Measurements from ENCODE around the gene KIAA0232.

KIAA0232 gene

DNA sequence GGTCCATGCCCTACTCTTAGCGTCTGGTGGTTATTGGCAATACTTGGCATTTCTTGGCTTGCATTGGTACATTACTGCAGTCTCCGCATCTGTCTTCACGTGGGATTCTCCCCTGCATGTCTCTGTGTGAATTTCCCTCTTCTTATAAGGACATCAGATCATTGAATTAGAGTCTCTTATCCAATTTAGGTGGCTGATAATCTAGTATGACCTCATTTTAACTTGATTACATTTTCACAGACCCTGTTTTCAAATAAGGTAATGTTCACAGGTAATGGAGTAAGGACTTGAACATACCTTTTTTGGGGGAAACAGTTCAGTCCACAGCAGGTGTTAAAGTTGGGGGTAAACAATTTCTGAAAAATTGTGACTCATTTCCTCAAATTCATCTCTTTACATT lies 16.6 kb downstream of the KIAA0232 start:
- Histone ChIP-seq H3K9me3 (ENCODE audit: insufficient read depth, low read length) (no peaks in the 10 kb centered on the region), H3K4me2 (ENCODE audit: low read length) (no peak overlapping the region), H3K9ac (ENCODE audit: low read length) (no peak overlapping the region), H3K79me2 (ENCODE audit: low read length) (peaks cover 91% of the 10 kb centered on the region), H3K36me3 (replicated peaks; ENCODE audit: low read depth, low read length) (peaks cover 10% of the 10 kb centered on the region), H2AFZ (ENCODE audit: low read depth, low read length) (no peak overlapping the region), H3K4me1 (ENCODE audit: low read length) (no peaks in the 10 kb centered on the region), H3K4me3 (ENCODE audit: low read length) (no peak overlapping the region), H3K27ac (ENCODE audit: low read length) (no peak overlapping the region), H3K27me3 (ENCODE audit: low read depth, low read length) (no peaks in the 10 kb centered on the region), H4K20me1 (ENCODE audit: insufficient read depth, low read length) (peaks cover 47% of the 10 kb centered on the region)
- no peak for TF ChIP-seq EZH2phosphoT487 (IDR thresholded peaks at IDR 0.05; ENCODE audit: low read depth)
- TF ChIP-seq, protein P1, sequence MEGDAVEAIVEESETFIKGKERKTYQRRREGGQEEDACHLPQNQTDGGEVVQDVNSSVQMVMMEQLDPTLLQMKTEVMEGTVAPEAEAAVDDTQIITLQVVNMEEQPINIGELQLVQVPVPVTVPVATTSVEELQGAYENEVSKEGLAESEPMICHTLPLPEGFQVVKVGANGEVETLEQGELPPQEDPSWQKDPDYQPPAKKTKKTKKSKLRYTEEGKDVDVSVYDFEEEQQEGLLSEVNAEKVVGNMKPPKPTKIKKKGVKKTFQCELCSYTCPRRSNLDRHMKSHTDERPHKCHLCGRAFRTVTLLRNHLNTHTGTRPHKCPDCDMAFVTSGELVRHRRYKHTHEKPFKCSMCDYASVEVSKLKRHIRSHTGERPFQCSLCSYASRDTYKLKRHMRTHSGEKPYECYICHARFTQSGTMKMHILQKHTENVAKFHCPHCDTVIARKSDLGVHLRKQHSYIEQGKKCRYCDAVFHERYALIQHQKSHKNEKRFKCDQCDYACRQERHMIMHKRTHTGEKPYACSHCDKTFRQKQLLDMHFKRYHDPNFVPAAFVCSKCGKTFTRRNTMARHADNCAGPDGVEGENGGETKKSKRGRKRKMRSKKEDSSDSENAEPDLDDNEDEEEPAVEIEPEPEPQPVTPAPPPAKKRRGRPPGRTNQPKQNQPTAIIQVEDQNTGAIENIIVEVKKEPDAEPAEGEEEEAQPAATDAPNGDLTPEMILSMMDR (IDR thresholded peaks at IDR 0.05; ENCODE audit: low read depth, low read length) = no peak

DNA sequence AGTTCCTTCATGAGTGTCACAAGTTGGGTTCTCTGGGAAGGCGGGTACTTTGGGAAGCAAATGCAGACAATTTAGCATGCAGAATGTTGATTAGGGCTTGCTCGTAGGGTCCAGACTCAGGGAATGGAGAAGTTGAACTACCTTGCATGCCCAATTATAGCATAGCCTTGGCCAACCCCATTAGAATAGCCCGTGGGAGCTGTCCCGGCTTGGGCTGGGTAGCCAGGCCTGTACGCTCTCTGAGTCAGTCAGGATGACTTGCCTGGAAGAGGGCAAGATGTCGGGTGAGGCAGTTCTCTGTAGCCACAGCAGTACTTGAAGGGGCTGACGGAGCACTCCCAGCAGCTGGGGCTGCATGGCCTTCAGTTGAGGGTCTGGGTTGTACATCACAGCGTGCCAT lies 19.5 kb downstream of the KIAA0232 start:
- Histone ChIP-seq H3K4me1 (ENCODE audit: low read length) (no peaks in the 10 kb centered on the region), H4K20me1 (ENCODE audit: insufficient read depth, low read length) (peaks cover 28% of the 10 kb centered on the region), H3K9me3 (ENCODE audit: insufficient read depth, low read length) (no peaks in the 10 kb centered on the region), H3K4me2 (ENCODE audit: low read length) (no peak overlapping the region), H3K79me2 (ENCODE audit: low read length) (peaks cover 71% of the 10 kb centered on the region), H3K27me3 (ENCODE audit: low read depth, low read length) (no peaks in the 10 kb centered on the region), H3K9ac (ENCODE audit: low read length) (no peak overlapping the region), H2AFZ (ENCODE audit: low read depth, low read length) (no peak overlapping the region), H3K4me3 (ENCODE audit: low read length) (no peak overlapping the region), H3K36me3 (replicated peaks; ENCODE audit: low read depth, low read length) (no peaks in the 10 kb centered on the region), H3K27ac (ENCODE audit: low read length) (no peak overlapping the region)
- no peak for TF ChIP-seq EZH2phosphoT487 (IDR thresholded peaks at IDR 0.05; ENCODE audit: low read depth)
- TF ChIP-seq, protein P1 (IDR thresholded peaks at IDR 0.05; ENCODE audit: low read depth, low read length) = no peak

DNA sequence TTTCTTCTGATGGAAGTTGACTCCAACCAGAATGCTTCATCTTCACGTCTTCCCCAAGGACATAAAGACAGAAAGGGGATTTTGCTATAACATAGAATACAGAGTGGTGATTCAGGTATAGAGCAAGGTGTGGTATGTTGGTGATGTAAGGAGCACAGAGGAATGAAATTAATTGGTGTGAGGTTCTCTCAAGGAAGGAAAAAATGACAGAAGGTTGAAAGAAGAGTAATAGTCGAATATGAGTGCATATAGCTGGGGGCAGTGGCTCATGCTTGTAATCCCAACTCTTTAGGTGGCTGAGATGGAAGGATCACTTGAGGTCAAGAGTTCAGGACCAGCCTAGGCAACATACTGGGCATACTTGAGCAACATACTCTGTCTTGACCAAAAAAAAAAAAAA lies 20.1 kb downstream of the KIAA0232 start:
- Histone ChIP-seq H4K20me1 (ENCODE audit: insufficient read depth, low read length) (peaks cover 26% of the 10 kb centered on the region), H3K9me3 (ENCODE audit: insufficient read depth, low read length) (no peaks in the 10 kb centered on the region), H3K4me2 (ENCODE audit: low read length) (no peak overlapping the region), H3K27me3 (ENCODE audit: low read depth, low read length) (no peaks in the 10 kb centered on the region), H3K9ac (ENCODE audit: low read length) (no peak overlapping the region), H3K4me1 (ENCODE audit: low read length) (no peaks in the 10 kb centered on the region), H3K27ac (ENCODE audit: low read length) (no peak overlapping the region), H3K36me3 (replicated peaks; ENCODE audit: low read depth, low read length) (no peaks in the 10 kb centered on the region), H3K4me3 (ENCODE audit: low read length) (no peak overlapping the region), H3K79me2 (ENCODE audit: low read length) (peaks cover 68% of the 10 kb centered on the region), H2AFZ (ENCODE audit: low read depth, low read length) (no peak overlapping the region)
- TF ChIP-seq, protein P1 (IDR thresholded peaks at IDR 0.05; ENCODE audit: low read depth, low read length) = no peak
- no peak for TF ChIP-seq EZH2phosphoT487 (IDR thresholded peaks at IDR 0.05; ENCODE audit: low read depth)

DNA sequence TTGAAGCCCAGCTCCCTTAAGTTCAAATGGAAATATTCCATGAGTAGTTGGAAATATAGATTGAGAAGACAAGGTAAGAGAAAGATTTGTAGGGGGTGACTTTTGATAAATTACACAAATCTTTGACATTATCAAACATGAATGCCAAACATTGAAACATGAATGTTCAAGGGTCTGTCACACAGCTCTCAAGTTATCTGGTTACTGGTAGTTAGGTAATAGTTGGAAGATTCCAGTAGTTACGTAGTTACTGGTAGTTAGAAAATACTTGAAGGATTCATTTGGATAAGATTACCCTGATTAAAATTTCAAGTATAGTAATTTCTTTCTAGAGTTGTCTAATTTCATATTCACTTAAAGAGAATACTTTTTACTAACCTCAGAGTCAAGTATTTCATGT lies 20.7 kb downstream of the KIAA0232 start:
- Histone ChIP-seq H3K27ac (ENCODE audit: low read length) (no peak overlapping the region), H3K4me3 (ENCODE audit: low read length) (no peak overlapping the region), H3K9me3 (ENCODE audit: insufficient read depth, low read length) (no peaks in the 10 kb centered on the region), H3K27me3 (ENCODE audit: low read depth, low read length) (no peaks in the 10 kb centered on the region), H3K9ac (ENCODE audit: low read length) (no peak overlapping the region), H3K79me2 (ENCODE audit: low read length) (peaks cover 65% of the 10 kb centered on the region), H3K36me3 (replicated peaks; ENCODE audit: low read depth, low read length) (no peaks in the 10 kb centered on the region), H3K4me2 (ENCODE audit: low read length) (no peak overlapping the region), H4K20me1 (ENCODE audit: insufficient read depth, low read length) (peaks cover 24% of the 10 kb centered on the region), H2AFZ (ENCODE audit: low read depth, low read length) (no peak overlapping the region), H3K4me1 (ENCODE audit: low read length) (no peaks in the 10 kb centered on the region)
- TF ChIP-seq, protein P1 (IDR thresholded peaks at IDR 0.05; ENCODE audit: low read depth, low read length) = no peak
- no peak for TF ChIP-seq EZH2phosphoT487 (IDR thresholded peaks at IDR 0.05; ENCODE audit: low read depth)

All from OCI-LY3 (cell line).